Activated CD8-positive, alpha-beta memory T cell treated with anti-CD3 and anti-CD28 coated beads, Interleukin-2, amount 50 U/mL, for 24 hours (primary cell): ENCODE measurements around the gene CLEC19A.
"Not testable (repeated sequence)": the region's sequence is repeated elsewhere in the genome, so short reads cannot be mapped to it uniquely, and the experiment has no call there.

Experiments used
- DNase-seq: peaks from one replicate; pipeline ENCODE4 v3.0.0-alpha.2; 2020; ENCODE audit errors: extremely low read depth

The CLEC19A gene

DNA sequence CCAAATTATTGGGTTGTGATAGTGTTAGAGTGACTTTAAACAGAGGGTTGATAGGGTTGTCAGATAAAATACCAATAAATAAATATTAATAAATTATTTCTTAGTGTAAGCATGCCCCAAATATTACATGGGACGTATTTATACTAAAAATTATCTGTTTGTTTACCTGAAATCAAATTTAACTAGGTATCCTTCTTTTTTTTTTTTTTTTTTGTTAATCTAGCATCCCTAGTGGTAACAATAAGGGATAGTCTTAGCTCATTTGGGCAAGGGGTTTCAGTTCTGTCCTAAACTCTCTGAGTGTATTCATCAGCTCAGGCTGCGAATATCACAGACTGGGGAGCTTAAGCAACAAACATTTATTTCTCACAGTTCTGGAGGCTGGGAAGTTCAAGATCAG lies 1.3 kb downstream of the CLEC19A start:
- no peak for DNase-seq

DNA sequence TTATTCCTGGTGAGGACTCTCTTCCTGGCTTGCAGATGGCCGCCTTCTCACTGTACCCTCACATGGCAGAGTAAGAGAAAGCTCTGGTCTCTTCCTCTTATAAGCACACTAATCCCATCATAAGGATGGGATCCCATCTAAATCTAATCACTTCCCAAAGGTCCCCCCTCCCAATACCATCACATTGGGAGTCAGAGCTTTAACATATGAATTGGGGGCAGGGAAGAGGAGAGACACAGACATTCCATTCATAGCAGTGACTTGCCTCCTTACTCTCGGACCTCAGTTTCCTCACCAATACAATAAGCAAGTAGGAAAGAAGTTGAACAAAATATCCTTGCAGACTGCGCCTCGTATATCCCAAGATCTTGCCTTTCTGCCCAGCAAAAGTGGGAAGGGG lies 1.7 kb downstream of the CLEC19A start:
- no peak for DNase-seq

DNA sequence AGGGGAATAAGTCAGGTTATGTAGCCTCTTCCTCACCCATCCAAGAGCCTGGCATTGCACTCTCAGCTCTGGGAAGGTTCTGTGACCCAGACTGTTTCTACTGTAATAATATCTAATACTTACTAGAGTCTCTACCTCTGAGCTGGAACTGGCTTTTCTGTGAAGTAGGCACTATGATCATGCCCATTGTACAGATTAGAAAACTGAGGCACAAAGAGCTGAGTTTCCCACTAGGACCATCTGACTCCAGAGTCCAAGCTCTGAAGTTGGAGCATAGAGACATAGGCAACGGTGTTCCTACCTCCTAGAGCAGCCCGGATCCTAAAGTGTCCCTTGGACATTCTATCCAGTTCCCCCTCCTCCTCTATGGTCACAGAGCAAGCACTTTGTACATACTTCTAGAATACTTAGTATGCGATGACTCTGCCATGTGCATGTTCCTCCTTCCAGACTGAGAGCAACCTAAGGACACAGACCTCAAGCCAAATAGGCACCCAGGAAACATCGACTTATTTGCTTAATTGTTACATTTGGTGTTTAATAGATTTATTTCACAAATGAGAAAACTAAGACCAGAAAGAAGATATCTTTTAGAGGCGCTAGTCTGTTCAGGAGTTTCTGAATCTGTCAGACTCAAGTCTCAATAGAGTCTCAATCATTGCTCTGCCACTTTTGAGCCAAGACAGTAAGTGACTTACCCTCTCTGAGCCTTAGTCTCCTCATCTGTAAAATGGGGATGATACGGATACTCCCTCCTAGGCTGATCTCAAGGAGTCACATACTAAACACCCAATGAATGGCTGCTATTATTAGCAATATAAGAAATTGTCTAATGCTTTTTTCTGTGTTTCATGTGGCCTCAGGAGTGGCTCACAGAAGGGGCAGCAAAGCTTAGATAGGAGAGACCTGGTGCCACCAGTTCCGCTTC lies 3.6 kb downstream of the CLEC19A start:
- DNase-seq, result no peak

DNA sequence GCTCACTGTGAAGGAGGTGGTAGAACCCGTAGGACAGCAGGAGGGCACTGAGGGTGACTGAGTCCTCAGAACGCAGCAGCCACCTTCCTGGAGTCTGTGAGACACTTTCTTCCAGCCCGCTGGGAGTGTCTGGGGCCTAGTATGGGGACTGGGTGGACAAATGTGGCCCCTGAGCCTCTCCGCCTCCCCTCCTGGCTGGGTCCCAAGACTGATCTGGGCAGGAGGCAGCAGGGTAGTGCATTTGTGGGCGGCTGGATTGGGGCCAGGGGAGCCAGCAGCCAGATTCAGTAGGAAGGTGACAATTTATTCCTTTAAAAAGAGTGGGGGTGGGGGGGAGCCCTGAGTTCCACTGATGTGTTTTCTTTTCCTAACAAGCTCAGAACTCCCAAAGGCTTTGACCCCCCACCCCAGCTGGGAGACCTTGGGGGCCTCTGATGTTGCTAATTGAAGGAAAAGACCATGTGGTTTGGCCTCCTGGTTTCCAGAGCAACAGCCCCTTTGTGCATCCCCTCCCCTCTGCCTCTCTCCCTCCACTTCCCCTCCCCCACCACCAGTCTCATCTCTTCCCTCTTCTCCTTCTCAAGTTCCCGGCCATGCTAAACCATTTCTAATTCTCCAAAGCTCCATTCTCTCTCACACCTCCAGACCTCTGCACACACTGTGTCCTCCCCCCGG lies 4.4 kb downstream of the CLEC19A start:
- DNase-seq, result no peak

DNA sequence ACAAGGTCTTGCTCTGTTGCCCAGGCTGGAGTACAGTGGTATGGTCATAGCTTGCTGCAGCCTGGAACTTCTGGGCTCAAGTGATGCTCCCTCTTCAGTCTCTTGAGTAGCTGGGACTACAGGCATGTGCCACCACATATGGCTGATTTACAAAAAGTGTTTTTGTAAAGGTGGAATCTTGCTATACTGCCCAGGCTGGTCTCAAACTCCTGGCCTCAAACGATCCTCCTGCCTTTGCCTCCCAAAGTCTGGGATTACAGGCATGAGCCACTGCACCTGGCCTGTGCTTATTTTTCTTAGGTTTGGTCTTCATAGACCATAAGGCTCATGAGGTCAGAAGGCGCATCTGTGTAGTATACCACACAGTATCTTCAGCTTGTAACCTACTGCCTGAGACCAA lies 5.3 kb downstream of the CLEC19A start:
- no peak for DNase-seq

DNA sequence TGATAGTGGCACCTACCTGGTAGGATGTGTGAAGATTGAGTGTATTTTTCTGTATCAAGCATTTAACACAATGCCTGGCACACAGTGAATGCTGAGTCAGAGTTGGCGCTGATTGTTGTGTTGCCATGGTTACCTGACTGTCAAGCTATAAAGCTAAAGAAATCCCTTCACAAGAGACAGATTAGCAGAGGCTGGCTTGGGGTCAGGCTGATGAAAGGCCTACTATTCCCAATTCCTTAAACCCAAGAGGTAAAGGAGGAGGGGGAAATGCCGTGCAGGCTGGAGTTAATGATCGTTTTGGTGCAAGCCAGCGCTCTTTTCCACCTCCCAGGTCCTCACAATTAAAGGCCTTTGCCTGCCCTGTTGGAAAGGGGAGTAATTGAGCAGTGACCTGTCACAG lies 5.9 kb downstream of the CLEC19A start:
- no peak for DNase-seq

DNA sequence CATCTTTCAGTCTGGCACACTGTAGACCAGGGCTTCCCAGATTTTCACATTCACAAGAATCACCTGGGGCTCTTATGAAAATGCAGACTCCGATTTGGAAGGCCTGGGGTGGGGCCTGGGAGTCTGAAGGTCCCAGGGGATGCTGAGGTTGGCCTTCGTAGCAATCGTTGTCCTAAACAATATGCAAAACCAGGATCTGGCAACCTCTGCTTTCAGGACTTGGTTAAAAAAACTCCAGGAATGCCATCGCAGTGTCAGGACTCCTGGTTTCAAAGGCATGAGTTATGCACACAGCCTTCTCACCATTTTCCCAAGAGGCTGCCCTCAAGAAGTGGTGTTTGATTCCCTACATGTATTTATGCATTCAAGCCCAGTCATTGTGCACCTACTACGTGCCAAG lies 6.7 kb downstream of the CLEC19A start:
- DNase-seq, result no peak

DNA sequence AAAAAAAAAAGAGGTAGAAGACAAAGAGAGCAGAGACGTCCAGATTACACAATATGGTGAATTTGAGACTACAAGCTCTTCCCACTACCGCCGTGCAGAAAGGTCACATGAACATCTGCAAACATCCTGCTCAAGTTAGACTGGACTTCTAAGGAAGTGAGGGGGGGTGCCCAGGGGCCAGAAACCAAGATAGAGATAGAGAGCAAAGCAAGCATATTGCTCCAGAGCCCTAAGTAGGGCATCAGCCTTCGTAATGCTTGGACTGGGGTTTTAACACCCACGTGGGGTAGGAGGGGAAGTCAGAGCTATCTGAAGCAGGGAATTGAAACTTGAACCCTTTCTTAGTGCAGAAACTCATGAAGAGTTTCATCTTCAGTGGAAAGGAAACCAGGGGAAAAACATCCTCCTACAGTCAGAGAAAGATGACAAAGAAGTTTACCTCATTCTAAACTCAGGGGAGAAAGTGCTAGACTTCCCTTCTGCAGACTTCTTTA lies 8.7 kb downstream of the CLEC19A start:
- peak; percentile 8 for DNase-seq

DNA sequence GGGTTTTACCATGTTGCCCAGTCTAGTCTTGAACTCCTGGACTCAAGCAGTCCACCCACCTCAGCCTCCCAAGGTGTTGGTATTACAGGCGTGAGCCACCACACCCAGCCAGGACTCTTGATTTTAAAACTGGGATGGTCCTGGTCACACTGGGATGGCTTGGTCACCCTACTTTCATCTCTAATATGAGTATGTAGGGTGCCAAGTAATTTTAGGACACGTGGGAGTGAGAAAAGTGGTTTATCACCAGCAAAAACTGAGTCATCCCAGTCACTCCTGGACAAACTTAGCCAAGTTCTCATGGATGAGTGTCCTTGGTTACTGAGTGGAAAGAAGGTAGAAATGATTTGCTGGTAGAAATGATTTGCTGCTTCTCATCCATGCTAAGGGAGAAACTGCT lies 9.9 kb downstream of the CLEC19A start:
- no peak for DNase-seq

DNA sequence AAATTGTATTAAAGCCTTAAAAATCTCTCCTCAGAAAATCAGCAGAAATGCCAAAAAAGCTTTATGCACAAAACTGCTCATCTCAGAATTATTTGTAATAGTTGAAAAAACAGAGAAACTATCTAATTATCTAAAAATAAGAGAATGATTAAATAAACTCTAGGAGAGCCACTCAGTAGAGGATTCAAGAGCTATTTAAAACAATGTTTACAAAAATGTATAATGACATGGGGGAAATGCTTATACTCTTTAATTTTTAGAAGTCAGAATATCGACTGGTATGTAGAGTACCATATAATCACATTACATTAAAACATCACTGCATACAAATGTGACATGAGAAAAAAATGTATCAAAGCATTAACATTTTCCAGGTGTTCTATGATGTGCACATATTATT lies 11.9 kb downstream of the CLEC19A start:
- no peak for DNase-seq

DNA sequence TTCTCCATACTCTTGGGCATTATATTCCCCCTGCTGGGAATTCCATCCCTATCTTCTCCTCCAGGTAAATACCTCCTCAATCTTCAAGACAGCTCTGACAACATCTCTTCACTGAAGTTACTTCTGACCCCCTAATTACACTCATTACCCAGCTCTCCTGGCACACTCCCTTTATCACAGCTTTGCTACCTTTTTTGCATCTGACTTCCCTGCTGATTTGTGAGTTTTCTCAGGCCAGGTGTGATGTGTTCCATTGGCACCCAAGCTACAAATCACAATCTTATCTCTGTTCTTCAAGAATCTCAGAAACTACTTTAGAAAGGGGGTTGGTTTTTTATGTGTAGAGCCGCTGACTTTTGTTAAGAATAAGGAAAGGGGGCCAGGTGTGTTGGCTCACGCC lies 14.0 kb downstream of the CLEC19A start:
- no peak for DNase-seq

DNA sequence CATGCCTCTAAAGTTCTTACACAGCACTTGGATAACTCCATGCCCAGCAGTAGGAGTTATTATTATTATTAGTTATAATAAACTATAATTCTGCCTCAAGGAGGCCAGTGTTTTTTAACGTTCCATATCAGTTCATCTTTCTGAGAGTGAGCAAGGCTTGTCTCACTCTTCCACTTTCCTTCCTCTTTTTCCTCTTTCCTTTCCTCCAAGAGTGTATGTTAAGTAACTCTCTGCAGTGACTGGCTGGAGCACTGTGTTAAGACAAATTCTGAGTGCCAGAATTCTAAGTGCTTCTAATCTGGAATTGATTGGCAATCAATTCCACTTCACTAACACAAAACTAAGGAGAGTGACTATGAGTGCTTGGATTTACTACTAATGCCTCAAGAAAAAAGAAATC lies 16.4 kb downstream of the CLEC19A start:
- no peak for DNase-seq

DNA sequence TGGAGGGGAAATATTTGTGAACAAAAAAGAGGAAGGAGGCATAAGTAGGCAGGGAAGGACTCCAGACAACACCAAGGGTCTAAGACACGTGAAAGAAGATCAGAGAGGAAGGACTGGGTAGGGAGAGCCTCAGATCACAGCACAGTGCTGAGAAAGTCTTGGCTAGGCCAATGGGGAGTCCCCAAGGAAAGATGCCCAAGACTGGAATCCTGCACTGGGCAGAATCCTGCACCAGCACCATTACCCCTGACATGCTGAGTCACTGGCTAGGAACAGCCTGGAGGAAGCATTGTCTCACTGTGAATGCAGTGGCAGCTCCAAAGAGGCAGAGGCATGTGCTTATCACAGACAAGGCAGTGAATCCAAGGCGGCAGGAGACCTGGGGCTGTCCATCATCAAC lies 19.2 kb downstream of the CLEC19A start:
- no peak for DNase-seq

DNA sequence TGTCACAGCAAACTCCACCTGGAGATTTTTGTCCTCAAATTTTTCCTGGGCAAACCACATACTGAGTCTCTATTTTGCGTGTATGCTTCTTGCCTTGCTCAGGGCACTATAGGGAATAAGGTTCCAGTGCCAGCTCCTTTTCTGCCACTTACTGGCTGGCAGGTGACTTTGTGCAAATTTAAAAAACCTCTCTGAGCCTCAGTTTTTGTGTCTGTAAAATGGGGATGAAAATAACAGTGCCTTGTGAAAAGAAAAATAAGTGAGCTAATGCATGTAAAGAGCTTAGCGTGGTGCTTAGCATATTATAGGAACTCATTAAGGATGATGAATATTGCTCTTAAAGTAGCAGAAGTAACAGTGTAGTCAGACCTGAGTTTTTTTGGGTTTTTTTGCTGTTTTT lies 19.9 kb downstream of the CLEC19A start:
- no peak for DNase-seq

DNA sequence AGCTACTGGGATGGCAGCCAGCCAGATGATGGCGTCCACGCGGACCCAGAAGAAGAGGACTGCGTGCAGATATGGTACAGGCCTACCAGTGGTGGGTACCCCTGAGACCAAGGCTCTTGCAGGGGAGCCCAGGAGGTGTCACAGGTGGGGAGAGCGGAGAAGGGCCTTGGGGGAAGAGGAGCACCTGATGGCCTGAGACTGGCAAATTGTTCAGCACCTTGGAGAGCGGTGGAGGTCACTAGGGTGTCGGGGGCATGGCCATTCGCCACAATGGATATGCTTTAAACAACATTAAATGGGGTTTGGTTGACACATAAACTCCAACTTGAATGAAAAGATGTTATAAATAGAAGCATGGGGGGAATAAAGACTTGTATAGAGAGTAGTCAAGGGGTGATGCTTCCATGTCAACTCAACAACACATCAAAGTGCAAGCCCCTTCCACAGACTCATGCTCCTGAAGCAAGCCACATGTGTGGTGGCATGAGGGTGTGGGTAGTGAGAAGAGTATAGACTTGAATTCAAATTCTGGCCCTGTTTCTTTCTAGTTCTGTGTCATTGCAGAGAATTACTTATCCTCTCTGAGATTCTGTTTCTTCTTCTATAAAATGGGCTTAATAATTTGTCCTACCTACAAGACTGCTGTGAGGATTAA lies 22.2 kb downstream of the CLEC19A start:
- no peak for DNase-seq

DNA sequence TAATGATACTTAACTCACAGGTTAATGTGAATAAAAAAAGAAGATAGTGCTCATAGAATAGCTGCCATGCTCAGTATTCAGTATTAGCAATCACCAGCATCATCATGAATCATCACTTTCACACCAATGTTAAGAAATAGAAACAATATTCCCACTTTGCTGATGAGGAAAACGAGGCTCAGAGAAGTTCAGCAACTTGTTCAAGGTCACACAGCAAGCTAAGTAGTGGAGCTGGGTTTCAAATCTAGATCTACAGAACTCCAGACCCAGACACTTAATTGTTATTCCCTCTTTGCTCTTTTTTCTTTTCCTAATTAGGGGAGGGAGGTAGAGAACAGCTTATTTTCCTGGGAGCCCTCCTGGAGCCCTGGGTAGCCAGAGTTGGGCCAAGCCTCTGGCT lies 22.9 kb downstream of the CLEC19A start:
- no peak for DNase-seq

DNA sequence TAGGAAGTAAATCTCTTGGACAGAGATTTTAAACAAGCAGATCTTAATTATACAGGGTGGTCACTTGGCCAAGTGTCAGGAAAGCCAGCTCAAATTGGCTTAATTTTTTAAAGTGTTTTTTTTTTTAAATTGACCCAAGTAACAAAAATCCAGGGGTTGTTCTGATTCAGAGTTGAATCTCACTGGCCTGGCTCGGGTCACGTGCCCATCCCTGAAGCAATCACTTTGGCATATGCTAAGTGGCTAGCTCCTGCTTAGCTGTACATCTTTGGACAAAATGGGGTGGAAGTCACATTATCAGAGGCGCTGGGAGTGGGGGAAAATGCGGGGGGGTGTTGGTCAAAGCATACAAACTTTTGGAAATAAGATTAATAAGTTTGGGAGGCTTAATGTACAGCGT lies 23.6 kb downstream of the CLEC19A start:
- DNase-seq, result no peak

DNA sequence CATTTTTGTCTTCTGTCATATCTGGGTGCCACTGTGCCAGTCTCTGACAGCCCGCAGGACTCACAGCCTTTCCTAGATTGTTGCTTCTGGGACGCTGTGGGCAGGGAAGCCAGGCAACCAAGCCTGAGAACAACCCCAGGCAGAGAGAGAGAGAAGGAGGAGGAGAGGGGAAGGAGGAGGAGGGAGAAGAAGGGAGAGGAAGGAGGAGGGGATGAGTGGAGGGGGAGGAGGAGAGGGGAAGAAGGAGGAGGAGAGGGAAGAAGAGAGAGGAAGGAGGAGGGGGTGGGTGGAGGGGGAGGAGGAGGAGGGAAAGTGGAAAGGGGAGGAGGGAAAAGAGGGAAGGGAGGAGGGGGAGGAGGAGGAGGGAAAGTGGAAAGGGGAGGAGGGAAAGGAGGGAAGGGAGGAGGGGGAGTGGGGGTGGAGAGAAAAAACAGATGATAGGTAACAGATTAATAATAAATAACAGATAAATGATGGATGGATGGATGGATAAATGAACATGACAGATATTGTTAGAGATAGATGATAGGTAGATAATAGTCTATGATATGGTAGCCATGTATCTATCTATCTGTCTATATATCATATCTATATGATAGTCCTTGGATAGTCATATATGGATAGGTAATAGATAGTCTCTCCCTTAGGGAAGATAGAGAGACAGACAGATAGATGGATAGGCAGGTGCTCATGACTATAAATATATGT lies 29.3 kb downstream of the CLEC19A start:
- no peak for DNase-seq

DNA sequence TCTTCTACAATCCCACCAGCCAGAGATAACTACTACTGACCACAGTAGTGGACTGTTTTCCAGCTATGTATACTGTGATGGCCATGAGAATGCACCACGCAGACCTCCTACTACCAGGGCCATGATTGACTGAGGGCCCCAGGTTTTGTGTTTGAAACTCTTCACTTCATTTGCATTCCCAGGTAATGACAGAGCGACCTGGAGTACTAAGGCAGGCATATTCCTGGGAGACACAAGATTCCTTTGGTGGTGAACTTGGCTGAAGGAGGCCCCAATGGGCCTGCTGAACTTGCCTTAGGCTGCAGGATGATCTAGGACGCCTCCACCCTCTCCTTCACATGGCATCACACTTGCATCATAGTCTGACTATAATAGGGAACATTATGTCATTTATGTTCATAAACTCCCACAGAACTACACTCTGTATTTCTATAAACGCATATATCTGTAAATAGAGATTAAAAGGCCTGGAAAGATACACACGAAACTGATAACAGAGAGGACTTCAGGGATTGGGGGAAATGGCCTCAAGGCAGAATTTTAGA lies 30.4 kb downstream of the CLEC19A start:
- no peak for DNase-seq

DNA sequence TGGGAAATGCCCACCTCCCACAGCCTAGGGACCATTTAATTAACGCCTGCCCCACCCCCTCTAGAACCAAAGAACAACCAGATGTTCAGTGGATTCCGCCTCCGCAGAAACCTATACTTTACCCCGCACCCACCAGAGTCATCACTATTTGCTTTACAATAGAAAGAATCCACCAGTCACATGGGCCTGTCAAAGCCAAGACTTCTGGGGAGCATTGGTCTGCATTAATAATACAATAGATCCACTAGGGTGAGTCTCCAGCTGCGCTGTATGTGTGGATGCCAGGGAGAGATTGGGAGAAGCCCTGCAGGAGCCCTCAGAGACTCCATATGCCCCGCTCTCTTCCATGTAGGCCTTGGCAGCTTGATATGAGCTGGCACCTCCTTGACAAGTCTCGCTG lies 31.3 kb downstream of the CLEC19A start:
- DNase-seq, result no peak

DNA sequence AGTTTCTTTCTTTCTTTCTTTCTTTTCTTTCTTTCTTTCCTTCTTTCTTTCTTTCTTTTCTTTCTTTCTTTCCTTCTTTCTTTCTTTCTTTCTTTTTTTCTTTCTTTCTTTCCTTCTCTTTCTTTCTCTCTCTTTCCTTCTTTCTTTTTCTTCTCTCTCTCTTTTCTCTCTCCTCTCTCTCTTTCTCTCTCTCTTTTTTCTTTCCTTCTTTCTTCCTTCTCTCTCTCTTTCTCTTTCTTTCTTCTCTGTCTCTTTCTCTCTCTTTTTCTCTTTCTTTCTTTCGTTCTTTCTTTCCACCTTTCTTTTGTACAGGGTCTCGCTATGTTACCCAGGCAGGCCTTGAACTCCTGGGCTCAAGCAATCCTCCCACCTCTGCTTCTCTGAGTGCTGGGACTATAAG lies 35.7 kb downstream of the CLEC19A start:
- not testable (repeated sequence) for DNase-seq

DNA sequence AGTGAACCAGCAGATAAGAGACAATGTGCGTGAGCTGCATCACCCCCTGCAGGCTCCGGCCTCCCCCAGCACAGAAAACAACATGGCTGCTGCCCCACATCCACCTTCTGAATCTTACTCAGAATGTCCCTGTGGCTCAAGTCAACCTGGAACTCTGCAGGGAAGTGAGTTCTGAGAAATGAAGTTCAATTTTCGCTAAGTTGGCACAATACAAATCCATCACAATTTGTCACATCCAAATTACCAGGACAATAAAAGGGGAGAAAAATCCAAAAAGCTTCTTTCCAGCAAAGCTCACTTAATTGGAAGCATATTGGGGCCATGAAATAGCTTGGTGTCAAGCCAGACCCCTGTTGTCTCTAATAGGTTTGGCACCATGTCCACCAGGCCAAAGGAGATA lies 38.1 kb downstream of the CLEC19A start:
- no peak for DNase-seq
